Measurements from ENCODE around the gene TMEM154. TPM values are rescaled to one million over a fixed set of nuclear protein-coding genes. Genes with fewer than 3 reads are reported as not detected.

TMEM154 gene
- total and polyA plus RNA-seq, 10 of the 15 experiments (the other 5 are each of a cell fraction or from before 2014, with no cell fraction given): 5.1 to 41.4 (median 18.2) TPM

DNA sequence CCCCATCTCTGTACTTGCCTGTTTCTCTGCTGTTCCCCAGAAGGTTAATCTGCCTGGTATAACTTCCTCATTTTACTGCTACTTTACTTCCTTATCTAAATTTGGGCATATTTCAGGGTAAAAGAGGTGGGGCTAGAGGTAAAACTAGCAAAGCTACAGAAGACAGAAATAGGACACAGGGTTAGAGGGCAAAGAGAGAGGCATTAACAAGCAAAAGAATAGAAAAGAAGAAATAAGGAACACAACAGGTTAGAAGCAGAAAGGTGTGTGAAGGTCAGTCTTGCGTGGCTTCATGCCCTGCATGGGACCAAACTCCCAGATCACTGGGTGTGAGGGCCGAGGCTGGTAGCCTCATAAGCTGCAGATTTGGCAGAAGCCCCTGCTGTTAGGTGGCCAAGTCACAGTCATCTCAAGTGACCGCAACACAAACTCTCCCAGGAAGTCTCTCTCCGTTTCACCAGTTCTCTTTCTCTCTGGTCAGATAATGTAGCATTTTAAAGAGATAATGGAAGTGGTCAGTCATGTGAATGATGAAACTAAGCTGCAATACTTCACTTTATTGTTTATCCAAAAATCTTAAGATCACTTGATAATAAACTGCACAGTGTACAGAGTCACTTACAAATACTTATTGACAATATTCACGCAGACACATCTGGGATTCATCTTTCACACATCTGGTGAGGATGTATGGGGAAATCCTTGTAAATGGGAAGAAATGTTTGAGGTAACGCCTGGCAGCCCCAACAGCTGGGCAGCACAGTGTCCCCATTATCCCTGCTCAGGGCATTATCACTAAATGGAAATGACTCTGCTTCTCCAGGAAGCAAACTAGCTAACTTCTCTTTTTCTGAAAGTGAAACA, 16.4 kb downstream of the TMEM154 start (continued):
- TF ChIP-seq, protein P1, sequence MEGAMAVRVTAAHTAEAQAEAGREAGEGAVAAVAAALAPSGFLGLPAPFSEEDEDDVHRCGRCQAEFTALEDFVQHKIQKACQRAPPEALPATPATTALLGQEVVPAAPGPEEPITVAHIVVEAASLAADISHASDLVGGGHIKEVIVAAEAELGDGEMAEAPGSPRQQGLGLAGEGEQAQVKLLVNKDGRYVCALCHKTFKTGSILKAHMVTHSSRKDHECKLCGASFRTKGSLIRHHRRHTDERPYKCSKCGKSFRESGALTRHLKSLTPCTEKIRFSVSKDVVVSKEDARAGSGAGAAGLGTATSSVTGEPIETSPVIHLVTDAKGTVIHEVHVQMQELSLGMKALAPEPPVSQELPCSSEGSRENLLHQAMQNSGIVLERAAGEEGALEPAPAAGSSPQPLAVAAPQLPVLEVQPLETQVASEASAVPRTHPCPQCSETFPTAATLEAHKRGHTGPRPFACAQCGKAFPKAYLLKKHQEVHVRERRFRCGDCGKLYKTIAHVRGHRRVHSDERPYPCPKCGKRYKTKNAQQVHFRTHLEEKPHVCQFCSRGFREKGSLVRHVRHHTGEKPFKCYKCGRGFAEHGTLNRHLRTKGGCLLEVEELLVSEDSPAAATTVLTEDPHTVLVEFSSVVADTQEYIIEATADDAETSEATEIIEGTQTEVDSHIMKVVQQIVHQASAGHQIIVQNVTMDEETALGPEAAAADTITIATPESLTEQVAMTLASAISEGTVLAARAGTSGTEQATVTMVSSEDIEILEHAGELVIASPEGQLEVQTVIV (IDR thresholded peaks at IDR 0.05; ENCODE audit: borderline replicate concordance, partially characterized antibody): no peak
- TF ChIP-seq, protein P2, sequence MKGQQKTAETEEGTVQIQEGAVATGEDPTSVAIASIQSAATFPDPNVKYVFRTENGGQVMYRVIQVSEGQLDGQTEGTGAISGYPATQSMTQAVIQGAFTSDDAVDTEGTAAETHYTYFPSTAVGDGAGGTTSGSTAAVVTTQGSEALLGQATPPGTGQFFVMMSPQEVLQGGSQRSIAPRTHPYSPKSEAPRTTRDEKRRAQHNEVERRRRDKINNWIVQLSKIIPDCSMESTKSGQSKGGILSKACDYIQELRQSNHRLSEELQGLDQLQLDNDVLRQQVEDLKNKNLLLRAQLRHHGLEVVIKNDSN (IDR thresholded peaks at IDR 0.05; ENCODE audit: borderline replicate concordance, extremely low read length, insufficient read depth, low read depth, low read length): no peak
- TF ChIP-seq ZSCAN29 (IDR thresholded peaks at IDR 0.05): peak; percentile 21; the same call in 1 of the 2 replicates
- no peak for TF ChIP-seq RAD51 (IDR thresholded peaks at IDR 0.05)
- no peak for TF ChIP-seq CREM (IDR thresholded peaks at IDR 0.05; ENCODE audit: low read depth)
- no peak for TF ChIP-seq BCL11A (IDR thresholded peaks at IDR 0.05; ENCODE audit: low read depth, low read length)
- TF ChIP-seq LARP7 (IDR thresholded peaks at IDR 0.05): 0 out of 2 replicates have a peak, but pooled peaks have one; percentile 22
- no peak for TF ChIP-seq SP1 (IDR thresholded peaks at IDR 0.05; ENCODE audit: low read depth, low read length)
- peak; percentile 71; the same call in 1 of the 2 replicates for TF ChIP-seq PAX5 (IDR thresholded peaks at IDR 0.05; ENCODE audit: borderline replicate concordance, low read depth, low read length)
- TF ChIP-seq TCF12 (IDR thresholded peaks at IDR 0.05; ENCODE audit: low read depth, low read length): no peak
- no peak for TF ChIP-seq SMARCA5 (IDR thresholded peaks at IDR 0.05)
- peak in 1 of 2 experiments; percentile 19; a peak in 1 of 4 replicates for TF ChIP-seq BHLHE40 (IDR thresholded peaks at IDR 0.05; ENCODE audit: borderline replicate concordance in 1 of 2, low read depth in 2 of 2, low read length in 1 of 2)
- no peak for TF ChIP-seq EZH2 (IDR thresholded peaks at IDR 0.05; ENCODE audit: borderline replicate concordance, control insufficient read depth, low read depth, low read length)
- TF ChIP-seq, protein P3, sequence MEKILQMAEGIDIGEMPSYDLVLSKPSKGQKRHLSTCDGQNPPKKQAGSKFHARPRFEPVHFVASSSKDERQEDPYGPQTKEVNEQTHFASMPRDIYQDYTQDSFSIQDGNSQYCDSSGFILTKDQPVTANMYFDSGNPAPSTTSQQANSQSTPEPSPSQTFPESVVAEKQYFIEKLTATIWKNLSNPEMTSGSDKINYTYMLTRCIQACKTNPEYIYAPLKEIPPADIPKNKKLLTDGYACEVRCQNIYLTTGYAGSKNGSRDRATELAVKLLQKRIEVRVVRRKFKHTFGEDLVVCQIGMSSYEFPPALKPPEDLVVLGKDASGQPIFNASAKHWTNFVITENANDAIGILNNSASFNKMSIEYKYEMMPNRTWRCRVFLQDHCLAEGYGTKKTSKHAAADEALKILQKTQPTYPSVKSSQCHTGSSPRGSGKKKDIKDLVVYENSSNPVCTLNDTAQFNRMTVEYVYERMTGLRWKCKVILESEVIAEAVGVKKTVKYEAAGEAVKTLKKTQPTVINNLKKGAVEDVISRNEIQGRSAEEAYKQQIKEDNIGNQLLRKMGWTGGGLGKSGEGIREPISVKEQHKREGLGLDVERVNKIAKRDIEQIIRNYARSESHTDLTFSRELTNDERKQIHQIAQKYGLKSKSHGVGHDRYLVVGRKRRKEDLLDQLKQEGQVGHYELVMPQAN (conservative IDR thresholded peaks at IDR 0.05): no peak
- TF ChIP-seq BMI1 (IDR thresholded peaks at IDR 0.05; ENCODE audit: borderline replicate concordance): no peak; the same call in 1 of the 2 replicates
- TF ChIP-seq FOXM1 (IDR thresholded peaks at IDR 0.05; ENCODE audit: low read depth, low read length): peak; percentile 36; the same call in 1 of the 2 replicates
- TF ChIP-seq NBN (IDR thresholded peaks at IDR 0.05): peak; percentile 66
- TF ChIP-seq, protein P4, sequence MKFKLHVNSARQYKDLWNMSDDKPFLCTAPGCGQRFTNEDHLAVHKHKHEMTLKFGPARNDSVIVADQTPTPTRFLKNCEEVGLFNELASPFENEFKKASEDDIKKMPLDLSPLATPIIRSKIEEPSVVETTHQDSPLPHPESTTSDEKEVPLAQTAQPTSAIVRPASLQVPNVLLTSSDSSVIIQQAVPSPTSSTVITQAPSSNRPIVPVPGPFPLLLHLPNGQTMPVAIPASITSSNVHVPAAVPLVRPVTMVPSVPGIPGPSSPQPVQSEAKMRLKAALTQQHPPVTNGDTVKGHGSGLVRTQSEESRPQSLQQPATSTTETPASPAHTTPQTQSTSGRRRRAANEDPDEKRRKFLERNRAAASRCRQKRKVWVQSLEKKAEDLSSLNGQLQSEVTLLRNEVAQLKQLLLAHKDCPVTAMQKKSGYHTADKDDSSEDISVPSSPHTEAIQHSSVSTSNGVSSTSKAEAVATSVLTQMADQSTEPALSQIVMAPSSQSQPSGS (IDR thresholded peaks at IDR 0.05; ENCODE audit: low read length): peak; percentile 36; the same call in 1 of the 2 replicates
- TF ChIP-seq SMC3 (IDR thresholded peaks at IDR 0.05; ENCODE audit: borderline replicate concordance, low read length): no peak
- TF ChIP-seq HDAC2 (IDR thresholded peaks at IDR 0.05): no peak; the same call in 1 of the 2 replicates
